ENCODE data around the gene TRIP13.

The TRIP13 gene

GRCh38 chr5:854966-855743 is 37.5 kb upstream of the TRIP13 start:
- no peak for DNase-seq (ENCODE audit: low read depth in 1 of 2, low spot score in 1 of 2)

- DNase-seq (ENCODE audit: low read depth in 1 of 2, low spot score in 1 of 2), result no peak
Observed at GRCh38 chr5:855771-856530, 36.7 kb upstream of the TRIP13 start.

GRCh38 chr5:856531-857425 is 35.9 kb upstream of the TRIP13 start:
- no peak for DNase-seq (ENCODE audit: low read depth in 1 of 2, low spot score in 1 of 2)

GRCh38 chr5:858726-859125 is 34.0 kb upstream of the TRIP13 start:
- DNase-seq (ENCODE audit: low read depth in 1 of 2, low spot score in 1 of 2), result no peak

- DNase-seq (ENCODE audit: low read depth in 1 of 2, low spot score in 1 of 2), result no peak
Observed at GRCh38 chr5:859391-859790, 33.3 kb upstream of the TRIP13 start.

GRCh38 chr5:859798-860296 is 32.8 kb upstream of the TRIP13 start:
- no peak for DNase-seq (ENCODE audit: low read depth in 1 of 2, low spot score in 1 of 2)

- DNase-seq (ENCODE audit: low read depth in 1 of 2, low spot score in 1 of 2), result no peak
Observed at GRCh38 chr5:860506-861150, 32.1 kb upstream of the TRIP13 start.

- DNase-seq (ENCODE audit: low read depth in 1 of 2, low spot score in 1 of 2), result no peak
Observed at GRCh38 chr5:861442-862366, 31.0 kb upstream of the TRIP13 start.

- no peak for DNase-seq (ENCODE audit: low read depth in 1 of 2, low spot score in 1 of 2)
Observed at GRCh38 chr5:862367-863243, 30.1 kb upstream of the TRIP13 start.

- no peak for DNase-seq (ENCODE audit: low read depth in 1 of 2, low spot score in 1 of 2)
Observed at GRCh38 chr5:863244-863805, 29.4 kb upstream of the TRIP13 start.

GRCh38 chr5:864492-865167 is 28.1 kb upstream of the TRIP13 start:
- DNase-seq (ENCODE audit: low read depth in 1 of 2, low spot score in 1 of 2), result no peak

- DNase-seq (ENCODE audit: low read depth in 1 of 2, low spot score in 1 of 2), result no peak
Observed at GRCh38 chr5:865168-865521, 27.5 kb upstream of the TRIP13 start.

GRCh38 chr5:865771-866170 is 26.9 kb upstream of the TRIP13 start:
- DNase-seq (ENCODE audit: low read depth in 1 of 2, low spot score in 1 of 2), result no peak

GRCh38 chr5:867300-867870 is 25.3 kb upstream of the TRIP13 start:
- no peak for DNase-seq (ENCODE audit: low read depth in 1 of 2, low spot score in 1 of 2)

- DNase-seq (ENCODE audit: low read depth in 1 of 2, low spot score in 1 of 2), result no peak
Observed at GRCh38 chr5:868428-869135, 24.1 kb upstream of the TRIP13 start.

- no peak for DNase-seq (ENCODE audit: low read depth in 1 of 2, low spot score in 1 of 2)
Observed at GRCh38 chr5:870956-871355, 21.7 kb upstream of the TRIP13 start.
